ENCODE results near the gene SYNC.

DNA sequence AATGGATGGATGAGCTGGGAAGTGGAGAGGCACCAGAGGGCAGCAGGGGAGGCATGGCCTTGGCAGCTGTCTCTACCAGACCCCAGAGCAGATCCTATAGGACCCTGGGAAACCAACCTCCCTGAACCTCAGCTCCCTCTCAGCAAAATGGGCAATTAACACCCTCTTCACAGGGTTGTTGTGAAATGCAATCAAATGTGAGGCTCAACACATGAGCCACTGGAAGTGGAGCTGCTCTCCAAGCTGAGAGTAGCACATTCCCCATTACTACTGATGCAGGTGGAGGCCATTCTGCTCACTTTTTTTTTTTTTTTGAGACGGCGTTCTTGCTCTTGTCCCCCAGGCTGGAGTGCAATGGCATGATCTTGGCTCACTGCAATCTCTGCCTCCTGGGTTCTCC lies 6.5 kb upstream of the SYNC start:
- no peak for TF ChIP-seq POLR2AphosphoS5 (IDR thresholded peaks at IDR 0.05; ENCODE audit: low read depth, low read length)
- no peak for TF ChIP-seq POLR2A (IDR thresholded peaks at IDR 0.05; ENCODE audit: low read depth, low read length)
